ENCODE measurements around the gene ANKRD49.

GRCh38 chr11:94513091-94513490, 19.3 kb downstream of the ANKRD49 start:
- TF ChIP-seq CTCF (IDR thresholded peaks at IDR 0.05) (no peak), POLR2A (IDR thresholded peaks at IDR 0.05) (no peak)
